ENCODE results near the gene GBF1. TPM values are rescaled to one million over a fixed set of nuclear protein-coding genes. Genes with fewer than 3 reads are reported as not detected.
A peak's percentile ranks its signal among the peaks of the same experiment; 100 is the strongest.

The GBF1 gene
- total and polyA plus RNA-seq, 7 donors = 14.1 to 47.1 (median 40.8) TPM

- no peaks in the 10 kb centered on the region for H3K9me3 ChIP-seq
- no peak for ATAC-seq
- intact Hi-C loops (cut with DNase I) = loop anchor here in 1 of 2 donors (5.0 kb wide), 1 partner anchor 40 kb away; no protein-coding TSS in a partner anchor
These were observed 42.2 kb downstream of the GBF1 start for GRCh38 chr10:102287538-102287937.

DNA sequence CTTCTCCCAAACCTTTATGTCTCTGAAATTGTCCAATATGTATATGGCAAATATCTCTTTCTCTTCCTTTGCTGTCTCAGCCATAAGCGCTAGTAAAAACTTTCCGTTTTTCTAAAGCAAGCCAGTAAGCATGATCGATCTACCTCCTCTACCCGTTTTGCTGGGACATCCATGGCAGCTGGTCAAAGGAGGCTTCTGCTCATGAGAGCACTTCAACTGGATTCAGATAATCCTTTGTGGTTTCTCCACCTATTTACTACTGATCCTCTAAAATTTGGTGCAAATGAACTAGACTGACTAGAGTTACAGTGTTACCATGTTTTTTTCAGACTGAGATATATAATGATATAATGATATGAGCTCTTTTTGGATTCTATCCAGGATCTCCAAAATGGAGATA, 42.7 kb downstream of the GBF1 start:
- ATAC-seq (no peak), DNase-seq (no peak)
- TF ChIP-seq CTCF (IDR thresholded peaks at IDR 0.05) = no peak
- H3K4me1 ChIP-seq = peaks cover 89% of the 10 kb centered on the region
- no peak overlapping the region for H3K4me3 ChIP-seq
- H3K27me3 ChIP-seq (ENCODE audit: insufficient read depth in 3 of 3, low read length in 2 of 3) = no peaks in the 10 kb centered on the region
- H3K36me3 ChIP-seq (ENCODE audit: insufficient read depth in 1 of 2, low read depth in 1 of 2) = no peaks in the 10 kb centered on the region
- 76 to 88% (median 79%) methylated on average over 4 of the region's 4 CpGs for WGBS, 3 donors
- intact Hi-C loops (cut with DNase I) = loop anchor here in 1 of 2 donors (5.0 kb wide), 1 partner anchor 39 kb away; no protein-coding TSS in a partner anchor
- H3K27ac ChIP-seq = no peak overlapping the region
- no peaks in the 10 kb centered on the region for H3K9me3 ChIP-seq

More at GRCh38 chr10:102287538-102287937, 42.2 kb downstream of the GBF1 start:
- peaks cover 89% of the 10 kb centered on the region for H3K4me1 ChIP-seq
- DNase-seq = no peak
- H3K27ac ChIP-seq = no peak overlapping the region
- H3K36me3 ChIP-seq (ENCODE audit: insufficient read depth in 1 of 2, low read depth in 1 of 2) = no peaks in the 10 kb centered on the region
- no peak overlapping the region for H3K4me3 ChIP-seq
- TF ChIP-seq CTCF (IDR thresholded peaks at IDR 0.05) = no peak
- H3K27me3 ChIP-seq (ENCODE audit: insufficient read depth in 3 of 3, low read length in 2 of 3) = no peaks in the 10 kb centered on the region

DNA sequence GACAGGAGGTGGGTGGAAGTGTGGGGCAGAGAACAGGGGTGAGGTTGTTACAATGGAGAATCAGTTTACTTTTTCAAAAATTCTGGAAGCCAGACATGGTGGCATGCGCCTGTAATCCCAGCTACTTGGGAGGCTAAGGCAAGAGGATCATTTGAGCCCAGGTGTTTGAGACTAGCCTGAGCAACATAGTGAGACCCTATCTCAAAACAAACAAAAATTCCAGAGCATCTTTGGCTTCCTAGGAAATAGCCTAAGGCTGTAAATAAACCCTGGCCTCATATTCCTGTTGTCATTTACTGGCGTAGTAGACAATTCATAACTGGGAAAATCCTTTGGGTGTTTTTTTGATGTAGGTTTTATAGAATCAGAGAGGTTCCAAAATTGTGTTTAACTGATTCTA, 44.0 kb downstream of the GBF1 start:
- WGBS, 3 donors = 86 to 94% (median 89%) methylated on average over 2 of the region's 2 CpGs
- no peaks in the 10 kb centered on the region for H3K9me3 ChIP-seq
- H3K4me1 ChIP-seq = peaks cover 87% of the 10 kb centered on the region
- peak overlapping the region; percentile 47 for H3K27ac ChIP-seq
- no peak for ATAC-seq
- no peak overlapping the region for H3K4me3 ChIP-seq
- intact Hi-C loops (cut with DNase I) = loop anchor here in 1 of 2 donors (5.0 kb wide), 1 partner anchor 38 kb away; no protein-coding TSS in a partner anchor
- H3K36me3 ChIP-seq (ENCODE audit: insufficient read depth in 1 of 2, low read depth in 1 of 2) = no peaks in the 10 kb centered on the region
- no peak for TF ChIP-seq CTCF (IDR thresholded peaks at IDR 0.05)
- H3K27me3 ChIP-seq (ENCODE audit: insufficient read depth in 3 of 3, low read length in 2 of 3) = no peaks in the 10 kb centered on the region
- DNase-seq = no peak

- H3K4me1 ChIP-seq = peaks cover 87% of the 10 kb centered on the region
- peak overlapping the region; percentile 47 for H3K27ac ChIP-seq
These were observed 44.5 kb downstream of the GBF1 start for GRCh38 chr10:102289840-102290239.

More at GRCh38 chr10:102289840-102290239, 44.5 kb downstream of the GBF1 start:
- no peaks in the 10 kb centered on the region for H3K27me3 ChIP-seq (ENCODE audit: insufficient read depth in 3 of 3, low read length in 2 of 3)
- no peaks in the 10 kb centered on the region for H3K36me3 ChIP-seq (ENCODE audit: insufficient read depth in 1 of 2, low read depth in 1 of 2)
- no peak for DNase-seq
- no peak overlapping the region for H3K4me3 ChIP-seq
- 94 to 98% (median 95%) methylated on average over 3 of the region's 3 CpGs for WGBS, 3 donors
- no peak for TF ChIP-seq CTCF (IDR thresholded peaks at IDR 0.05)
- no peak for ATAC-seq
- intact Hi-C loops (cut with DNase I) = loop anchor here (5.0 to 10.0 kb wide), 2 partner anchors 37 to 45 kb away; partner anchors contain the start of genes GBF1 (in 1 of the 2) and PITX3 (in 1 of the 2)
- H3K9me3 ChIP-seq = no peaks in the 10 kb centered on the region

Data from psoas muscle (tissue), 8 donors.